ENCODE data around the gene TAOK2.

- TF ChIP-seq POLR2A (IDR thresholded peaks at IDR 0.05) (no peak), CTCF (IDR thresholded peaks at IDR 0.05) (no peak)
Measured at GRCh38 chr16:29990883-29991570, 17.4 kb downstream of the TAOK2 start.
